Neural cell (in vitro differentiated cells): Measurements from ENCODE around the gene DPP9.

ENCODE experiments used
- EP300 ChIP-seq: fragments of 450-650 bp; conservative IDR thresholded peaks from 2 replicates; pipeline ENCODE4 v1.6.1; 2014; ENCODE audit warnings: antibody characterized with exemption, mild to moderate bottlenecking, moderate library complexity; ENCODE audit not compliant: poor library complexity, severe bottlenecking
- EZH2 ChIP-seq: fragments of 200-600, 300-800 bp; shearing (Covaris generic), sonication (generic); IDR thresholded peaks from 2 replicates; pipeline ENCODE4 v1.6.1; 2014; ENCODE audit warnings: antibody characterized with exemption, low read length, borderline replicate concordance, mild to moderate bottlenecking; ENCODE audit not compliant: insufficient read depth, poor library complexity, severe bottlenecking
- MXI1 ChIP-seq: fragments of 450-650 bp; conservative IDR thresholded peaks from 2 replicates; pipeline ENCODE4 v1.6.1; 2014; ENCODE audit warnings: antibody characterized with exemption, mild to moderate bottlenecking; ENCODE audit not compliant: poor library complexity, severe bottlenecking
- POLR2AphosphoS5 ChIP-seq: IDR thresholded peaks from 2 replicates; pipeline ENCODE4 v1.6.1; 2012
- RAD21 ChIP-seq: fragments of 450-650 bp; conservative IDR thresholded peaks from 2 replicates; pipeline ENCODE4 v1.6.1; 2014; ENCODE audit warnings: antibody characterized with exemption, mild to moderate bottlenecking, moderate library complexity
- TF ChIP-seq, protein P1 (sequence below): fragments of 450-650 bp; IDR thresholded peaks from 2 replicates; pipeline ENCODE4 v1.5.1; 2014; ENCODE audit warnings: antibody characterized with exemption, mild to moderate bottlenecking, moderate library complexity; ENCODE audit not compliant: poor library complexity, severe bottlenecking
- TF ChIP-seq, protein P2 (sequence below): IDR thresholded peaks from 2 replicates; pipeline ENCODE4 v1.6.1; 2012; ENCODE audit warnings: borderline replicate concordance

DNA sequence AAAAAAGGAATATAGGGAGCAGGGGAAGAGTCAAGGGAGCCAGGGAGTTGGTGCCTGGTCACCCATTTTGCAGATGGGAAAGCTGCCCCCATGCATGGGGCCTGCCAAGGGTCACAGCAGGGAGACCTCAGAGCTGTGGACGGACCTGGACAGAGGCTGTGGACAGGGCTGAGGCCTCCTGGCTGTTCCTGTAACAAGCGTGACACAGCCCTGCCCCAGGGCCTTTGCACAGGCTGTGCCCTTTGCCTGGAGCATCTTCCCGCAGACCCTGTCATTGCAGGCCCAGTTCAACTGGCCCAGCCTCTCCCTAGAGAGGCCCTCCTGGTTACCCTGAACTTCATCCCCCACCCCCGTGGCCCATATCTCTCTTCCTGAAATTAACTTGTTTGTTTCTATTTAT is 77.9 kb downstream of the DPP9 start:
- TF ChIP-seq EZH2, result no peak
- TF ChIP-seq, protein P1, sequence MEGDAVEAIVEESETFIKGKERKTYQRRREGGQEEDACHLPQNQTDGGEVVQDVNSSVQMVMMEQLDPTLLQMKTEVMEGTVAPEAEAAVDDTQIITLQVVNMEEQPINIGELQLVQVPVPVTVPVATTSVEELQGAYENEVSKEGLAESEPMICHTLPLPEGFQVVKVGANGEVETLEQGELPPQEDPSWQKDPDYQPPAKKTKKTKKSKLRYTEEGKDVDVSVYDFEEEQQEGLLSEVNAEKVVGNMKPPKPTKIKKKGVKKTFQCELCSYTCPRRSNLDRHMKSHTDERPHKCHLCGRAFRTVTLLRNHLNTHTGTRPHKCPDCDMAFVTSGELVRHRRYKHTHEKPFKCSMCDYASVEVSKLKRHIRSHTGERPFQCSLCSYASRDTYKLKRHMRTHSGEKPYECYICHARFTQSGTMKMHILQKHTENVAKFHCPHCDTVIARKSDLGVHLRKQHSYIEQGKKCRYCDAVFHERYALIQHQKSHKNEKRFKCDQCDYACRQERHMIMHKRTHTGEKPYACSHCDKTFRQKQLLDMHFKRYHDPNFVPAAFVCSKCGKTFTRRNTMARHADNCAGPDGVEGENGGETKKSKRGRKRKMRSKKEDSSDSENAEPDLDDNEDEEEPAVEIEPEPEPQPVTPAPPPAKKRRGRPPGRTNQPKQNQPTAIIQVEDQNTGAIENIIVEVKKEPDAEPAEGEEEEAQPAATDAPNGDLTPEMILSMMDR, result no peak
- no peak for TF ChIP-seq RAD21
- TF ChIP-seq EP300, result no peak
- TF ChIP-seq POLR2AphosphoS5, result no peak
- TF ChIP-seq MXI1, result no peak
- TF ChIP-seq, protein P2, sequence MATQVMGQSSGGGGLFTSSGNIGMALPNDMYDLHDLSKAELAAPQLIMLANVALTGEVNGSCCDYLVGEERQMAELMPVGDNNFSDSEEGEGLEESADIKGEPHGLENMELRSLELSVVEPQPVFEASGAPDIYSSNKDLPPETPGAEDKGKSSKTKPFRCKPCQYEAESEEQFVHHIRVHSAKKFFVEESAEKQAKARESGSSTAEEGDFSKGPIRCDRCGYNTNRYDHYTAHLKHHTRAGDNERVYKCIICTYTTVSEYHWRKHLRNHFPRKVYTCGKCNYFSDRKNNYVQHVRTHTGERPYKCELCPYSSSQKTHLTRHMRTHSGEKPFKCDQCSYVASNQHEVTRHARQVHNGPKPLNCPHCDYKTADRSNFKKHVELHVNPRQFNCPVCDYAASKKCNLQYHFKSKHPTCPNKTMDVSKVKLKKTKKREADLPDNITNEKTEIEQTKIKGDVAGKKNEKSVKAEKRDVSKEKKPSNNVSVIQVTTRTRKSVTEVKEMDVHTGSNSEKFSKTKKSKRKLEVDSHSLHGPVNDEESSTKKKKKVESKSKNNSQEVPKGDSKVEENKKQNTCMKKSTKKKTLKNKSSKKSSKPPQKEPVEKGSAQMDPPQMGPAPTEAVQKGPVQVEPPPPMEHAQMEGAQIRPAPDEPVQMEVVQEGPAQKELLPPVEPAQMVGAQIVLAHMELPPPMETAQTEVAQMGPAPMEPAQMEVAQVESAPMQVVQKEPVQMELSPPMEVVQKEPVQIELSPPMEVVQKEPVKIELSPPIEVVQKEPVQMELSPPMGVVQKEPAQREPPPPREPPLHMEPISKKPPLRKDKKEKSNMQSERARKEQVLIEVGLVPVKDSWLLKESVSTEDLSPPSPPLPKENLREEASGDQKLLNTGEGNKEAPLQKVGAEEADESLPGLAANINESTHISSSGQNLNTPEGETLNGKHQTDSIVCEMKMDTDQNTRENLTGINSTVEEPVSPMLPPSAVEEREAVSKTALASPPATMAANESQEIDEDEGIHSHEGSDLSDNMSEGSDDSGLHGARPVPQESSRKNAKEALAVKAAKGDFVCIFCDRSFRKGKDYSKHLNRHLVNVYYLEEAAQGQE, result no peak
